ENCODE measurements around the gene PIK3R4.

GRCh38 chr3:130741946-130742610, 4.6 kb downstream of the PIK3R4 start:
- TF ChIP-seq POLR2A (IDR thresholded peaks at IDR 0.05; ENCODE audit: low read depth, low read length) (no peak), POLR2AphosphoS5 (IDR thresholded peaks at IDR 0.05; ENCODE audit: low read depth, low read length) (no peak)

Measured in GM12892 (cell line).